Measurements from ENCODE around the gene DYRK2. TPM values are rescaled to one million over a fixed set of nuclear protein-coding genes. Genes with fewer than 3 reads are reported as not detected.
A peak's percentile ranks its signal among the peaks of the same experiment; 100 is the strongest.

The DYRK2 gene
- total and polyA plus RNA-seq, 10 of the 15 experiments (the other 5 are each of a cell fraction or from before 2014, with no cell fraction given): 3.1 to 35.9 (median 12.2) TPM

GRCh38 chr12:67697443-67697842 lies 48.9 kb downstream of the DYRK2 start:
- DNase-seq (ENCODE audit: low read depth, low spot score): no peak
- in situ Hi-C loops (cut with MboI): no loop called here
- 63% methylated on average over 2 of the region's 2 CpGs for WGBS (ENCODE audit: insufficient coverage, insufficient replicate concordance, low lambda C conversion rate, missing lambda C conversion rate)
- POLR2A ChIA-PET: no interaction called here
- Histone ChIP-seq H3K9ac (ENCODE audit: control insufficient read depth, insufficient read depth, low read length) (no peak overlapping the region), H3K79me2 (ENCODE audit: control insufficient read depth, insufficient read depth, low read length) (no peaks in the 10 kb centered on the region), H4K20me1 (ENCODE audit: control insufficient read depth, insufficient read depth) (no peaks in the 10 kb centered on the region), H3K4me2 (ENCODE audit: control insufficient read depth, insufficient read depth) (peak overlapping the region; percentile 14; the same call in 1 of the 2 replicates), H3K9me3 (replicated peaks; ENCODE audit: control insufficient read depth, insufficient read depth, low read length) (no peaks in the 10 kb centered on the region; the same call in 2 of the 3 replicates), H3K36me3 (ENCODE audit: control insufficient read depth in 2 of 2, insufficient read depth in 2 of 2, low read length in 1 of 2) (no peaks in the 10 kb centered on the region), H3K4me1 (ENCODE audit: control insufficient read depth, insufficient read depth, low read length) (peaks cover 28% of the 10 kb centered on the region), H3K4me3 (no peak overlapping the region), H3K27me3 (replicated peaks in 1 of 2; ENCODE audit: control insufficient read depth in 2 of 2, insufficient read depth in 2 of 2, low read length in 1 of 2) (peaks cover 0 to 1% of the 10 kb centered on the region in 2 experiments; a peak in 1 of 4 replicates), H2AFZ (ENCODE audit: control insufficient read depth, low read depth, low read length) (no peak overlapping the region), H3K27ac (ENCODE audit: control insufficient read depth, insufficient read depth) (no peak overlapping the region)
- intact Hi-C loops (cut with micrococcal nuclease; ENCODE audit: unreplicated experiment): loop anchor here (5.0 kb wide), 1 partner anchor 60 kb away; no protein-coding TSS in a partner anchor
- BruUV-seq (replicated peaks): no TSS peak
- no peak for FAIRE-seq
- SMC1A ChIA-PET (ENCODE audit: uncharacterized antibody, unreplicated experiment): no interaction called here
- ATAC-seq: no peak
- RAD21 ChIA-PET (ENCODE audit: unreplicated experiment): no interaction called here
- no peak for TF ChIP-seq BCLAF1 (IDR thresholded peaks at IDR 0.05)
- TF ChIP-seq RUNX3 (IDR thresholded peaks at IDR 0.05; ENCODE audit: low read length): peak; percentile 62
- CTCF ChIA-PET: no interaction called here

- 56% methylated on average over 2 of the region's 2 CpGs for WGBS (ENCODE audit: insufficient coverage, insufficient replicate concordance, low lambda C conversion rate, missing lambda C conversion rate)
- H3K27me3 ChIP-seq (replicated peaks in 1 of 2; ENCODE audit: control insufficient read depth in 2 of 2, insufficient read depth in 2 of 2, low read length in 1 of 2): peaks cover 0 to 2% of the 10 kb centered on the region in 2 experiments; a peak in 1 of 4 replicates
- peak overlapping the region; percentile 14 for H3K4me2 ChIP-seq (ENCODE audit: control insufficient read depth, insufficient read depth)
- FAIRE-seq (no peak), DNase-seq (ENCODE audit: low read depth, low spot score) (no peak), ATAC-seq (no peak)
- ChIA-PET SMC1A (ENCODE audit: uncharacterized antibody, unreplicated experiment) (interaction anchor here (0.8 kb wide), 1 partner anchor 139 kb away, joined by 3 read pairs; no protein-coding TSS in a partner anchor), CTCF (no interaction called here), RAD21 (ENCODE audit: unreplicated experiment) (no interaction called here), POLR2A (no interaction called here)
- H4K20me1 ChIP-seq (ENCODE audit: control insufficient read depth, insufficient read depth): no peaks in the 10 kb centered on the region
- no TSS peak for BruUV-seq (replicated peaks)
- no peak overlapping the region for H3K27ac ChIP-seq (ENCODE audit: control insufficient read depth, insufficient read depth)
- H3K4me1 ChIP-seq (ENCODE audit: control insufficient read depth, insufficient read depth, low read length): peaks cover 28% of the 10 kb centered on the region
- no peaks in the 10 kb centered on the region for H3K36me3 ChIP-seq (ENCODE audit: control insufficient read depth in 2 of 2, insufficient read depth in 2 of 2, low read length in 1 of 2)
- no peaks in the 10 kb centered on the region for H3K79me2 ChIP-seq (ENCODE audit: control insufficient read depth, insufficient read depth, low read length)
- TF ChIP-seq CEBPB (IDR thresholded peaks at IDR 0.05; ENCODE audit: borderline replicate concordance in 1 of 2, low read depth in 2 of 2, low read length in 2 of 2): 0 out of 4 replicates have a peak, but pooled peaks of 1 of the 2 experiments have one; percentile 10
- no peak for TF ChIP-seq RELB (IDR thresholded peaks at IDR 0.05; ENCODE audit: low read depth)
- no peak for TF ChIP-seq ZNF217 (IDR thresholded peaks at IDR 0.05)
- H3K9ac ChIP-seq (ENCODE audit: control insufficient read depth, insufficient read depth, low read length): no peak overlapping the region
- no peak overlapping the region for H3K4me3 ChIP-seq
- intact Hi-C loops (cut with micrococcal nuclease; ENCODE audit: unreplicated experiment): loop anchor here (2.0 to 5.0 kb wide), 3 partner anchors 47 to 429 kb away; partner anchors contain the start of gene CAND1
- in situ Hi-C loops (cut with MboI): no loop called here
- H2AFZ ChIP-seq (ENCODE audit: control insufficient read depth, low read depth, low read length): no peak overlapping the region
- H3K9me3 ChIP-seq (replicated peaks; ENCODE audit: control insufficient read depth, insufficient read depth, low read length): no peaks in the 10 kb centered on the region; the same call in 2 of the 3 replicates
Observed at GRCh38 chr12:67697967-67698366, 49.4 kb downstream of the DYRK2 start.
